Breast epithelium (tissue), 3 donors: ENCODE data around the gene HTT.

Experiments used
- CTCF ChIP-seq, 3 donors: fragments of 450-650 bp; IDR thresholded peaks; one replicate each; pipeline ENCODE4 v1.5.1; 2016 to 2017; ENCODE audit warnings: antibody characterized with exemption in 3 of 3, mild to moderate bottlenecking in 3 of 3, moderate library complexity in 3 of 3
- POLR2A ChIP-seq: fragments of 450-650 bp; IDR thresholded peaks from one replicate; pipeline ENCODE4 v1.6.1; 2016; ENCODE audit warnings: antibody characterized with exemption, mild to moderate bottlenecking, moderate library complexity
- POLR2AphosphoS5 ChIP-seq, 3 donors: sonication (generic); formaldehyde crosslinking; IDR thresholded peaks; one replicate each; pipeline ENCODE4 v1.6.1; 2017; ENCODE audit warnings: antibody characterized with exemption in 3 of 3

GRCh38 chr4:3070709-3071500 lies 3.6 kb upstream of the HTT start:
- TF ChIP-seq CTCF (IDR thresholded peaks at IDR 0.05) = no peak
- TF ChIP-seq POLR2A = no peak
- no peak for TF ChIP-seq POLR2AphosphoS5 (IDR thresholded peaks at IDR 0.05)
